ENCODE data around the gene CHI3L2.
"Not testable (repeated sequence)": the region's sequence is repeated elsewhere in the genome, so short reads cannot be mapped to it uniquely, and the experiment has no call there.

CHI3L2 gene

GRCh38 chr1:111202707-111203623 is 24.5 kb upstream of the CHI3L2 start:
- DNase-seq: no peak

- no peak for DNase-seq
These were observed 23.8 kb upstream of the CHI3L2 start for GRCh38 chr1:111203681-111204200.

GRCh38 chr1:111204201-111204982 is 23.1 kb upstream of the CHI3L2 start:
- no peak for DNase-seq

- no peak for DNase-seq
These were observed 22.4 kb upstream of the CHI3L2 start for GRCh38 chr1:111204983-111205713.

GRCh38 chr1:111205714-111206050 is 21.8 kb upstream of the CHI3L2 start:
- no peak for DNase-seq

- DNase-seq: no peak
These were observed 18.6 kb upstream of the CHI3L2 start for GRCh38 chr1:111208921-111209320.

GRCh38 chr1:111209622-111210021 is 17.9 kb upstream of the CHI3L2 start:
- DNase-seq: no peak

- no peak for DNase-seq
These were observed 15.6 kb upstream of the CHI3L2 start for GRCh38 chr1:111211921-111212320.

GRCh38 chr1:111212634-111213335 is 14.7 kb upstream of the CHI3L2 start:
- DNase-seq: no peak

GRCh38 chr1:111213412-111213811 is 14.1 kb upstream of the CHI3L2 start:
- DNase-seq: no peak

GRCh38 chr1:111214074-111214801 is 13.3 kb upstream of the CHI3L2 start:
- DNase-seq: no peak

- DNase-seq: no peak
These were observed 12.6 kb upstream of the CHI3L2 start for GRCh38 chr1:111214884-111215283.

- DNase-seq: not testable (repeated sequence)
These were observed 12.2 kb upstream of the CHI3L2 start for GRCh38 chr1:111215285-111215684.

GRCh38 chr1:111216751-111217150 is 10.8 kb upstream of the CHI3L2 start:
- DNase-seq: no peak

- DNase-seq: no peak
These were observed 10.2 kb upstream of the CHI3L2 start for GRCh38 chr1:111217183-111217910.

- no peak for DNase-seq
These were observed 8.6 kb upstream of the CHI3L2 start for GRCh38 chr1:111218701-111219556.

- no peak for DNase-seq
These were observed 7.8 kb upstream of the CHI3L2 start for GRCh38 chr1:111219557-111220286.

- no peak for DNase-seq
These were observed 7.1 kb upstream of the CHI3L2 start for GRCh38 chr1:111220302-111220890.

- DNase-seq: no peak
These were observed 6.3 kb upstream of the CHI3L2 start for GRCh38 chr1:111221276-111221632.
